NCI-H2196 (cell line): Measurements from ENCODE around the gene PHRF1.

Experiments used
- DNase-seq: peaks from one replicate; lab custom pipeline; 2025; ENCODE audit not compliant: unreplicated experiment; lab: John Stamatoyannopoulos, UW

PHRF1 gene

GRCh38 chr11:595400-595799 lies 19.1 kb downstream of the PHRF1 start:
- DNase-seq = no peak

DNA sequence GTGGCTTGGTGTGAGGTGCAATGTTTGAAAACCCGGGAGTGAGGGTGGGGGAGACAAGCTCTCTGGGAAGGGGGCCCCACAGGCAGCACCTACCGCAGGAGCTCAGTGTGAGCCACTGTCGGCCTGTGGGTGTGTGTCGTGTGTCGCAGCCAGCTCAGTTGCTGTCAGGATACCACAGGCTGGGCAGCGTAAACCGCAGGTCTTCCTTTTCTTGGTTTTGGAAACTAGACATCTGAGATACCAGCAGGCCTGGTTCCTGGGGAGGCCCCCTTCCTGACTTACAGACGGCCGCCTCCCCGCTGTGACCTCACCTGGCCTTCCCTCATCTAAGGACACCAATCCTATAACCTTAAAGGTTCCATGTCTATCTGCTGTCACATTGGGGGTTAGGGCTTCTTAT lies 20.1 kb downstream of the PHRF1 start:
- no peak for DNase-seq

DNA sequence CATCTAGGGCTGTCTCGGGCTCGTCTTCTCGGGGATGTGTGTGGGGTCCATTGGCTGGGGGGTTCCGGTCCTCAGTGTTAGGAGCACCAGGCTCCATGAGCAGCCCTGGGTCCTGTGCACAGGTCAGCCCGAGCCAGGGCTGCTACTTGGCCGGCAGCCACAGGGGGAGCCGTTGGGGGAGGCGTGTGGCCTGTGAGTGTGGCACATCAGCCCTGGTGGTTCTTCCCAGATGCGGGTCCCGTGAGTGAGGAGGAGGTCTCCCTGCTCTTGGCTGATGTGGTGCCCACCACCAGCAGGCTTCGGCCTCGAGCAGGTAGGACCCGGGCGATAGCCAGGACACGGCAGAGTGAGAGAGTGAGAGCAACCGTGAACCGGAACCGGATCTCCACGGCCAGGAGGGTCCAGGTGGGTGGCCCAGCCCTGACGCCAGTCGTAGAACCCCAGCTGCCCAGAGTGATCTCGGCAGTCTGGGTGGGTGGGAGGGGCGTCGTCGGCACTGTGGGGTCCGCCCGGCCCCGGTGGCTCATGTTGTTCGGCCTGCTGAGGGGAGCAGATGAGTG lies 21.0 kb downstream of the PHRF1 start:
- DNase-seq = no peak

- no peak for DNase-seq
Observed at GRCh38 chr11:598005-598680, 21.9 kb downstream of the PHRF1 start.

DNA sequence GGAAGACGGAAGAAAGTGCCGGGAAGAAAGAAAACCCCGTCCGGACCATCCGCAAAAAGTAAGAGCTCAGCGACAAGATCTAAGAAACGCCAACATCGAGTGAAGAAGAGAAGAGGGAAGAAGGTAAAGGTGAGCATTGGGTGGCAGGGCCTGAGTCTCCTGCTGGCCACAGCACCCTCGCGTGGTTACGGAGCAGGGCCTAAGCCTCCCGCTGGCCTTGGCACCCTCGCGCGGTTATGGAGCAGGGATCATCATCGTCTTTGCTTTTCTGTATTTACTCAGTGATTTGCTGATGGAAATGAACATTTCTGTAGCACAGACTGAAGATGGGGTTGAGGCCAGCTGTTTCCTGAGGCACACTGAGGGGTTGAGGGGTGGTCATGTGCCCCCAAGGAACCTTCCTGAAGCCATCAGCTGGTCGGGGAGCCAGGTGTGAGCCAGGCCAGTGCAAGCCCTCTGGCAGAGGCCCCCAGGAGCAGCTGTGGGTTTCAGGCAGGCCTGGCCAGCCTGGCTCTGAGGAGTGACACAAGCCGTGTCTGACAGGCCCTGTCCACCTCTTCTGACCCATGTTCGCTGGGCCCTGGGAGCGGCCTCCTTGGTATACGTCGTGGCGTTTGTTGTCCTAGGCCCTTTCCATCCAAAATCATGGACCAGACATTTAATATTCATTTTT lies 25.4 kb downstream of the PHRF1 start:
- no peak for DNase-seq

GRCh38 chr11:603154-603553 lies 26.9 kb downstream of the PHRF1 start:
- no peak for DNase-seq

GRCh38 chr11:605286-606129 lies 29.2 kb downstream of the PHRF1 start:
- DNase-seq = no peak

DNA sequence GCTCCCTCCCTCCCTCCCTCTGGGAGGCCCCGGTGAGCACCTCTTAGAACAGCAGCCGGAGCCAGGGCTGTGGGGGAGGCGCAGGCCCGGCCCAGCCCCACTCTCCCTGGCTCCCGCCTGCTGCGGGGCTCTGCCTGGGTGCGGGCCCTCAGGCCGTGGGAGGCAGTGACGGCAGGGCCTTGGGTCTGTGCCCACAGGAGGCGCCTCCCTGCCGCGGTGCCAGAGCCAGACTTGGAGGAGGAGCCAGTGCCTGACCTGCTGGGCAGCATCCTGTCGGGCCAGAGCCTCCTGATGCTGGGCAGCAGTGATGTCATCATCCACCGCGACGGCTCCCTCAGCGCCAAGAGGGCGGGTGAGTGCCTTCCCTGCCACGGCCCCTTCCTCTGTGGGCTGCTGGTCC lies 30.0 kb downstream of the PHRF1 start:
- peak; percentile 97 for DNase-seq

DNA sequence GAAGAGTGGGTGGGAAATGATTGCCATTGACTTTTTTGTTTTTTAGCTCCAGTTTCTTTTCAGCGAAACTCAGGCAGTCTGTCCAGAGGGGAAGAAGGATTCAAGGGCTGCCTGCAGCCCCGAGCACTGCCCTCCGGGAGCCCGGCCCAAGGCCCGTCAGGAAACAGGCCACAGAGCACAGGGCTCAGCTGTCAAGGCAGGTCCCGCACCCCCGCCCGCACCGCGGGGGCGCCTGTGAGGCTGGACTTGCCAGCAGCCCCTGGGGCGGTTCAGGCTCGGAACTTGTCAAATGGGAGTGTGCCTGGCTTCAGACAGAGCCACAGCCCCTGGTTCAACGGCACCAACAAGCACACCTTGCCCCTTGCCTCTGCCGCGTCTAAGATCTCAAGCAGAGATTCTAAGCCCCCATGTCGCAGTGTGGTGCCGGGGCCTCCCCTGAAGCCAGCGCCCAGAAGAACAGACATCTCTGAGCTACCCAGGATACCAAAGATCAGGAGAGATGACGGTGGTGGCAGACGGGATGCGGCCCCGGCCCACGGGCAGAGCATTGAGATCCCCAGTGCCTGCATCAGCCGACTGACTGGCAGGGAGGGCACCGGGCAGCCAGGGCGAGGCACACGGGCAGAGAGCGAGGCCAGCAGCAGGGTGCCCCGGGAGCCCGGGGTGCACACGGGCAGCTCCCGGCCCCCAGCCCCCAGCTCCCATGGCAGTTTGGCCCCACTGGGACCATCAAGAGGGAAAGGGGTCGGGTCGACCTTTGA lies 30.9 kb downstream of the PHRF1 start:
- no peak for DNase-seq

GRCh38 chr11:607971-608659 lies 31.8 kb downstream of the PHRF1 start:
- DNase-seq = no peak

DNA sequence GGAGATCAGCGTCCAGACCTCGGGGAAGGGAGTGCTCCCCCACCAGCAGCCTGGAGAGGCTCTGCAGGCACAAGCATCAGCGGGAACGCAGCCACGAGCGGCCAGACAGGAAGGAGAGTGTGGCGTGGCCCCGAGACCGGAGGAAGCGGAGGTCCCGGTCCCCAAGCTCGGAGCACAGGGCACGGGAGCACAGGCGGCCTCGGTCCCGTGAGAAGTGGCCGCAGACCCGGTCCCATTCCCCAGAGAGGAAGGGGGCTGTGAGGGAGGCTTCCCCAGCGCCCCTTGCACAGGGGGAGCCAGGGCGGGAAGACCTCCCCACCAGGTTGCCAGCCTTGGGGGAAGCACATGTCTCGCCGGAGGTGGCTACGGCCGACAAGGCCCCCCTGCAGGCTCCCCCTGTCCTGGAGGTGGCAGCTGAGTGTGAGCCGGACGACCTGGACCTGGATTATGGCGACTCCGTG lies 32.6 kb downstream of the PHRF1 start:
- DNase-seq = no peak

- DNase-seq = no peak
Observed at GRCh38 chr11:609341-609811, 33.1 kb downstream of the PHRF1 start.

DNA sequence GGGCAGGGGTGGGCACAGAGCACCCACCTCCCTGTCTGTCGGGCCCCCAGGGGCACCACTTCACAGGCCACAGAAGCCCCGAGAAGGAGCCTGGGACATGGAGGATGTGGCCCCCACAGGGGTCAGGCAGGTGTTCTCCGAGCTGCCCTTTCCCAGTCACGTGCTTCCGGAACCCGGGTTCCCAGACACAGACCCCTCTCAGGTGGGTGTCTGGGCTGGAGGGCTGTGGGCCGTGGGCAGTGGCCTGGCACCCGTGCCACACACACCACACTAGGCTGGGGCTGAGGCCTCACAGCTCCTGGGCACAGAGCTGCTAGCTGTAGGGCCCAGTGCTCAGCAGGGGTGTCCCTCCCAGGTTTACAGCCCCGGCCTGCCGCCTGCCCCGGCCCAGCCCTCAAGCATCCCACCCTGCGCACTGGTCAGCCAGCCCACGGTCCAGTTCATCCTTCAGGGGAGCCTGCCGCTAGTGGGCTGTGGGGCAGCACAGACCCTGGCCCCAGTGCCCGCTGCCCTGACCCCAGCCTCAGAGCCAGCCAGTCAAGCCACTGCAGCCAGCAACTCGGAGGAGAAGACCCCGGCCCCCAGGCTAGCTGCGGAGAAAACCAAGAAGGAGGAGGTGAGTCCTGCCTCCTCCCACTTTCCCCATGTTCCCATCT lies 34.0 kb downstream of the PHRF1 start:
- no peak for DNase-seq

GRCh38 chr11:611001-611996 lies 35.0 kb downstream of the PHRF1 start:
- no peak for DNase-seq

DNA sequence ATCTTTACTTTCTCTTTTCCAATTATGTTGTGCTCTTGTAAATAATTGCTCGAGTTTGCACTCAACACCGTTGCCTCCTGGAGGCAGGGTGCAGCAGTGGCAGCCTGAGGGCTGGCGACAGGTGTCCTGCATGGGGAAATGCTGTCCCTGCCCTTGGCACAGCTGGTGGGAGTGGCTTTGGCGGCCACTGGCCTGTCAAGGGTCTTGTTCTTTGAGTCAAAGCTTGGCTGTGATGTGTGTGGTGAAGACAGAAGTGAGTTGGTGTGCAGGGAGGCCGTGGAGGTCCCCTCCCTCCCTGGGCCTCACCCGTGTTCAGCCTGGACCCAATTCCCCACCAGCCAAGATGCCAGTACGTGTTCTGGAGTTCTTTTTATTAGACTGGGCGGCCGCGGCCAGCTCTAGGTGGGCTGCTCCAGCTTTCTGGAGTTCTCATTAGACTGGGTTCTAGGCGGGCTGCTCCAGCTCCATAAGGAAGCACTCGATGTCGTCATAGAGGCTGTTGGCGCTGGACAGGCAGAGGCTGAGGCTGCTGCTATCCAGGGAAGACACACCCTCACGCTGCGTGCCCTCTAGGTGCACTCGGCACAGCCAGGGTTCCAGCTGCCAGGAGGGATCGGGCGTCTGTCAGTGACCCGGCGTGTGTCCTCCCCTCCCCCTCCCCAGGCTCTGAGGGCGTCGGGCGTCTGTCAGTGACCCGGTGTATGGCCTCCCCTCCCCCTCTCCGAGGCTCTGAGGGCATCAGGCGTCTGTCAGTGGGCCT lies 36.1 kb downstream of the PHRF1 start:
- DNase-seq = peak; percentile 64

GRCh38 chr11:612961-613300 lies 36.7 kb downstream of the PHRF1 start:
- no peak for DNase-seq

GRCh38 chr11:613369-613968 lies 37.2 kb downstream of the PHRF1 start:
- peak; percentile 73 for DNase-seq
